ENCODE data around the gene TIMP4.
A peak's percentile ranks its signal among the peaks of the same experiment; 100 is the strongest.

Gene TIMP4

DNA sequence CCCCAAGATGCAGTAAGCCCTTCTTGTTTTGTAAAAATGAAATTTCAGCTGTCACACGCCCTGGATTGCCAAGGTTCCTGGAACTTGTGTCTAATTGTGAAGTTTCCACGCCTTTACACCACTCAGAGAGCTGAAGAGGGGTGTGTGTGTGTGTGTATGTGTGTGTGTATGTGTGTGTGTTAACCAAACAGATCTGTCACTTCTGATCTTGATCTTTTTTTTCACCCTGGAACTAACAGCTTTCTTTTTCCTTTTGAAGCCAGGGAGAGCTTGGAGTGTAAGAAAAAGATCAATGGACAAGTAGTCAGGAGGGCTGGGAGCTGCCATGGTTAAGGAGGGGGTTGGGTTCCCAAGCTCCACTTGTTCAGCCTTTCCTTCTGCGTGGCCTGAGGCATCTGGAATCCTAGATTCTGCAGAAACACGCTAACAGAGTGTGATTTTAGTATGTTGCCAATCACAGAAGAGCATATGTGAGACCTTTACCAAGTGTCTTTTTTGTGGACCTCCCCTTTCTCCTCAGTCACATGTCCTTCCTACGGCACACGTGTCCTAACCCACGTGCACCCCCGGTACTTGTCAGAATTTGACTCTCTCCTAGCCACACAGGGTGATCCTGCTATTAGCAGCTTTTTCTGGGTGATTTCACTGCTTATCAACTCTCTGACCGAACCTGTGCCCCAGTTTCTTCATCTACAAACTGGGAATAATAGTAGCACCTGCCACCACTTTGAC is 11.5 kb downstream of the TIMP4 start:
- no peak for DNase-seq (ENCODE audit: low read depth in 2 of 2)

- no peak for DNase-seq (ENCODE audit: low read depth in 2 of 2)
These were observed 14.7 kb downstream of the TIMP4 start for GRCh38 chr3:12143949-12144504.

DNA sequence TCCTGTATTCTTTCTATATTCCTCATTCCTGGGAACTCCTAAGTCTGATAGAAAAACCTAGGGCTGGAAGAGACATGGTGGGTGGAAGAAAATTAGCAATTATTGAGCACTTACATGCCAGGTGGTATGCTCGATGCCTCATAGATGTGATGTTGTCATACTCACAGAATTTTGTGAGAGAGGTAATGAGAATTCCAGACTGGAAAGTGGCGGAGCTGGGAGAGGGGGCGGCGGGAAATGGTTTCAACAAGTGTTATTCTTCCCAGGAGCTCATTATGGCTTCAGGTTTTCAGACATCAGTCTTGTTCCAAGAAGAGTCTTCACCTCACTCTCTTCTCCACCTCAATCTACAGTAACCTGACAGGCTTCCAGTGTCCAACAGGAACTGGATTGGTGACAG is 16.2 kb downstream of the TIMP4 start:
- DNase-seq (ENCODE audit: low read depth in 2 of 2), result no peak

DNA sequence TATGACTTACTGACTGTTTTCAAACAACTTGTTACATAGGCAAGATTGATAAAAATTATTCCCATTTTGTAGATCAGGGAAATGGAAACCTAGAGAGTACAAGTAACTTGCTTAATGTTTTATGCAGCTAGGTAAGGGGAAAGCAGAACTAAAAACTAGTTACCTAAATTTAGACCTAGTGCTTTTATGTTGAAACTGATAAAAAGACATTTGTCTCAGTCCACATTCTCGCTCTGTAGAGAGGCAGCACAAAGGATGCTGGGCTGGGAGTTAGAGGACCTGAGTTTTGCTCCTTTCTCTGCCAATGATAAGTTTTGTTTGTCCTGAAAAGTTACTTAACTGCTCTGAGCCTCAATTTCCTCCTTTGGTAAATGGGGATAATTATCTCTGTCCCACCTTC is 17.4 kb downstream of the TIMP4 start:
- DNase-seq (ENCODE audit: low read depth in 2 of 2), result no peak

DNA sequence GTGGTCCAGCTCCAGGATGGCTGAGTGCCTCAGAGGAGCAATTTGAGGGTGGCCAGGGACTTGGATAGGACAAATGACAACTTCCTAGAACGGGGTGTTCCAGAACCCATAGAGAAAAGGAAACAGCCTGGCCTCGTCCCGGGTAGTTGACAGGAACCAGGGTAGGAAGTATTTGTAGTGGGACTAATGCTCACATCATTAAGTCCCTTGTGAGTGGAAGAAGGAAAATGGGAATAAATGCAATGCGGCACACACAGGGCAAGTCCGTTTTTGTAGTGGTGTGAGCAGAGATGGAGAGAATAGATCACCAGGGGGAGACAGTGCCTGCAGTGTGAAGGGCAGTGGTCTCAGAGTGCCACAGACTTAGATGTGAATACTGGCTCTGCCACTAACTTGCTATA is 19.6 kb downstream of the TIMP4 start:
- no peak for DNase-seq (ENCODE audit: low read depth in 2 of 2)

GRCh38 chr3:12138044-12138443 is 20.7 kb downstream of the TIMP4 start:
- DNase-seq (ENCODE audit: low read depth in 2 of 2), result no peak

DNA sequence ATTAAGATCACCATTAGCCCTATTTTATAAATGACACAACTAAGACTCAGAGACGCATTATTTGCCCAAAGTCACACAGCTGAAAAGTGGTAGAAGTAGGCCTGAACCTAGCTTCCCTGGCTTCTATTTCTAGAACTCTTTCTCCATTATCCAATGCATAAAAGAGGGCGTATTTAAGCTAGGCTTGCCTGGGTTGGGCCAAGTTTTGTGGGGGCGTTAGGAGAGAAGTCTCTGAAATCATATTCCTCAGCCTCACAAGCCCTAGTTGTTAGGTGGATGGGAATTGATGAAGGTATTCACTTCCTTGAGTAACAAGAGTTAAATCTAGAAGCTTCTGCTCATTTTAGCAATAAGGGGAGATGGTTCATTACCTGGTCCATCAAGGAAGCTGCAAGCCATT is 22.3 kb downstream of the TIMP4 start:
- DNase-seq (ENCODE audit: low read depth in 2 of 2), result no peak

GRCh38 chr3:12135029-12135657 is 23.6 kb downstream of the TIMP4 start:
- DNase-seq (ENCODE audit: low read depth in 2 of 2), result peak; percentile 32 to 58

- no peak for DNase-seq (ENCODE audit: low read depth in 2 of 2)
These were observed 25.8 kb downstream of the TIMP4 start for GRCh38 chr3:12132881-12133280.

DNA sequence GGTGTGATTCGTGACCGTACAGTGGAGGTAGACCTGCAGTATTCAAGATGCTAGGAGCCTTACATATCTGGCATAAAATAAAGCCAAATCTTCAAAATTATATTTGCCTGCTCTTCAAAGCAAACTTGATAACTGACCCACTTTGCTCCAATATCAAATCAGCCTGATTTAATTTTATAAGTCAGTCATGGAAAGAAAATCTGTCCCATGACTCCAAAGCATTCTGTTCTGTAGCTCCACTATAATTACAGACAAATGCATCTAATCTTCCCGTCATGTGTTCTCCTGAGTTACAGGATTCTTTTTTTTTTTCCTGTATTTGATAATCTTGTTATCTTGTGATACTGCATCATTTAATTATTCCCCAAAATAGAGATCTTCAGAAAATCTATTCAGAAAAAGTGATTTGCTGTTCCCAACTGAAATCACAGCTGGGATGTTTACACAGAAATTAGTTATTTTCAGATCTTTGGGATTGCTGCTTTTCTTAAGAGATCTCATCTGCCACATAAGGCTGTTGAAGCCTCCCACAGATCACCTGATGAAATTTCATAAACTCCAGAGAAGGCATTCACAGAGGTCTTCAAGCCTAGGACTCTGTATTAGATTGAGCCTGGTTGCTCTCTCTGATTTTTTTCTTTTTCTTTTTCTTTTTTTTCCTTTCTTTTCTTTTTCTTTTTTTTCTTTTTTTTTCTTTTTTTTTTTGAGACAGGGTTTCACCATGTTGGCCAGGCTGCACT is 27.2 kb downstream of the TIMP4 start:
- DNase-seq (ENCODE audit: low read depth in 2 of 2), result no peak

DNA sequence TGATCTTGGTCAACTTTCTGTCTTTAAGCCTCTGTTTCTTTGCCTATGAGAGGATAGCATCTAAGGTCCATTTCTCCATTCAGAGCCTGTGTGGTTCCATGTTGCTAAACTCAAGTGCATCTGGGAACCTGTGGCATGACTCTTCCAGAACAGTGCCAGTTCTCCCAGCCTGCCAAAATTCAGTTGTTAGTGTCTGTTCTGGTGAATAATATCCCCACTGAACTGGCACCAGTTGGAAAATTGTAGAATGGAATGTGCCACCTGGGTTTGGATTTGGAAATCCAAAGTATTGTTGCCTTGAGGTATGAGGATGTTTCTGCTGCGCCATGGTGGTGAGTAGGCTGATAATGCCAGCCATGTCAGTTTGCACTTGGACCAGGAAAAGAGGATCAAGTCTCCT is 31.3 kb downstream of the TIMP4 start:
- no peak for DNase-seq (ENCODE audit: low read depth in 2 of 2)

DNA sequence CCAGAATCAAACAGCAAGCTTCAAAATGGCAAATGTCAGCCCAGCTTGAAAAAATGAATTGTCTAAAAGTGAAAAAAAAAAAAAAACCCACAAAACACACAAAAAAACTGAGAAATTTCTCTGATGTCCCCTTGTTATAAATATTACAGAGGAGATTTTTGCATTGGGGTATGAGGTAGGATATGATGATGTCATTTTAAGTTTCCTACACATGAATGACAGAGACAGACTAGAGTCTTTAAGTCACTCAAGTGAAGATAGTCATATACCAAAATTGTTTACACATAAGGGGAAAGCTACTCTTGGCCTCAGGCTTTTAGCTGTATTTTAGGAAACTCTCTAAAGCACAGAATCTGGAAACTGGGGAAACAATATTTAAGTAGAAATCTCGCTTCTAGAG is 32.9 kb downstream of the TIMP4 start:
- DNase-seq (ENCODE audit: low read depth in 2 of 2), result no peak

DNA sequence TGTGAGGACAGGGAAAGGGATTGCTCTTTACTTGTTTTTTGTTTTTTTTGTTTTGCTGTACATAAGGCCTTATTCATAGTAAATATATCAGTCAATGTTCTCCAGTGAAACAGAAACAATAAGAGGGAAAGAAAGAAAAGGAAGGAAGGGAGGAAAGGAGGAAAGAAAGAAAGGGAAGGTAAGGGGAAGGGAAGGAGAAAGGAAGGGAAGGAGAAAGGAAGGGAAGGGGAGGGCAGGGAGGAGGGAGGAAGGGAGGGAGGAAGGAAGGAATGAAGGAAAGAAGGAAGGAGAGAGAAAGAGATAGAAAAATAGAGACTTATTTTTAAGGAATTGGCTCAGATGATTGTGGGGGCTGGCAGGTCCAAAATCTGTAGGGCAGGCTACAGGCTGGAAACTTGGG is 37.2 kb downstream of the TIMP4 start:
- no peak for DNase-seq (ENCODE audit: low read depth in 2 of 2)

- DNase-seq (ENCODE audit: low read depth in 2 of 2), result no peak
These were observed 38.2 kb downstream of the TIMP4 start for GRCh38 chr3:12120374-12121140.

DNA sequence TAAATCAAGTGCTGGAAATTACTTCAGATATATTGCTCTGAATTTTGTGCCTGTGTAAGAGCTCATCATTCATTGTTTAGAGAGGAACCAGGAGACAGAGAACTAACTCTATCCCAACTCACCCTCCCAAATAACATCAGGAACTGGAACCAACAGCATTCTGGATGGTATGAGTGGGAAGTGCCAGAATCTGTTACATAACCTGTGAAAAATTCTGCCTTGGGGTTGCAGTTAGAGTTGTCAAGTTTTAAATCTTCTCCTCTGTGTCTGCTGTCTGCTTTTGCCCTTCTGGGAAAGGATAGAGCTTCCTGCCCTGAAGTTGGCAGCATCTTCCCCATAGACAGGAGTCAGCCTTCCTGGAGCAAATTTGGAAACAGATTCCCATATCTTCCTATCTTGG is 41.2 kb downstream of the TIMP4 start:
- DNase-seq (ENCODE audit: low read depth in 2 of 2), result no peak

- no peak for DNase-seq (ENCODE audit: low read depth in 2 of 2)
These were observed 41.8 kb downstream of the TIMP4 start for GRCh38 chr3:12116870-12117269.

GRCh38 chr3:12115849-12116248 is 42.9 kb downstream of the TIMP4 start:
- DNase-seq (ENCODE audit: low read depth in 2 of 2), result no peak

- DNase-seq (ENCODE audit: low read depth in 2 of 2), result no peak
These were observed 43.6 kb downstream of the TIMP4 start for GRCh38 chr3:12115104-12115503.

GRCh38 chr3:12114251-12114650 is 44.5 kb downstream of the TIMP4 start:
- no peak for DNase-seq (ENCODE audit: low read depth in 2 of 2)

DNA sequence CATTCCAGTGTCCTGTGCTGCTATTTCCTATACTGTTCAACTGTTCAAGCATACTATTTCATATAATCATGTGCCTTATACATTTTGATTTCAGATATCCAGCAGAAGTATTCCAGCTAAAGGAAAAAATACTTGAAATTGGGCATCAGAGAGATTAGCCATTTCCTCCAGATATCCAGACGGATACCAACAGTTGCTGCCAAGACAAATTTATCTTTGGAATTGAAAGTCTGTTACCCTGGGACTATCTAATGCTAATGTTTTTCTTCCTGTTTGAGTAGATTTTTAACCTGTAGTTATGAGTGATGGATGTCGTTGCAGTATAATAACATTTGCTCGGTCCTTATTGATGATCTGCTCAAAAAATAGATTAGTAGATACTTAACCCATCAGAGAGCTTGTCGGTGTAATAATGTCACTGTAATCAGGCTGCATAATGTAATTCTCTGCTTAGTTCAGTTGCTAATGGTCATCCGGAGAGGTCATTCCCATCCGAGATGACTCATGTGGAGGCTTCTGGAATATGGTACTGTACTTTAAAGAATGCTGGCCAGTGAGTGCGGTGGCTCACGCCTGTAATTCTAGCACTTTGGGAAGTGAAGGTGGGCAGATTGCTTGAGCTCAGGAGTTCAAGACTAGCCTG is 51.5 kb downstream of the TIMP4 start:
- no peak for DNase-seq (ENCODE audit: low read depth in 2 of 2)
